Measurements from ENCODE around the gene BAIAP2L2. TPM values are rescaled to one million over a fixed set of nuclear protein-coding genes. Genes with fewer than 3 reads are reported as not detected.
"Not testable (repeated sequence)": the region's sequence is repeated elsewhere in the genome, so short reads cannot be mapped to it uniquely, and the experiment has no call there.

The BAIAP2L2 gene
- total and polyA plus RNA-seq, 3 donors from 2014 or later: 6.6 to 10.0 (median 8.8) TPM

- no peak overlapping the region for H3K27ac ChIP-seq
- WGBS, 2 donors: 75 to 88% methylated on average over 5 of the region's 5 CpGs
- intact Hi-C loops (cut with DNase I; ENCODE audit: low total_unique reads): no loop called here
- H3K4me3 ChIP-seq: no peak overlapping the region
- TF ChIP-seq POLR2A (IDR thresholded peaks at IDR 0.05) (no peak), CTCF (IDR thresholded peaks at IDR 0.05) (no peak)
- no peaks in the 10 kb centered on the region for H3K27me3 ChIP-seq
- no peaks in the 10 kb centered on the region for H3K4me1 ChIP-seq
- H3K9me3 ChIP-seq: no peaks in the 10 kb centered on the region
- H3K36me3 ChIP-seq (ENCODE audit: low read depth, missing control alignments): no peaks in the 10 kb centered on the region
- DNase-seq: no peak
These were observed 37.8 kb upstream of the BAIAP2L2 start for GRCh38 chr22:38148245-38148644.

DNA sequence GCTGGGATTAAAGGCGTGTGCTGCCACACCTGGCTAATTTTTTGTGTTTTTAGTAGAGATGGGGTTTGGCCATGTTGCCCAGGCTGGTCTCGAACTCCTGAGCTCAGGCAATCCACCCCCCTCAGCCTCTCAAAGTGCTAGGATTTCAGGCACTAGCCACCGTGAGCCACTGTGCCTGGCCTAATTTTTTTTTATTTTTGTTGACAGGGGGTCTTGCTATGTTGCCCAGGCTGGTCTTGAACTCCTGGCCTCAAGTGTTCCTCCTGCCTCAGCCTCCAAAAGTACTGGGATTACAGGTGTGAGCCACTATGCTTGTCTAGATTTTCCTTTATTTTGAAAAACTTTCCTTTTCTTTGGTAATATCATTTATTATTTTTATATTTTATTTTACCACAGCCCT, 35.7 kb upstream of the BAIAP2L2 start:
- H3K27ac ChIP-seq; H3K36me3 ChIP-seq (ENCODE audit: low read depth, missing control alignments); H3K4me1 ChIP-seq; intact Hi-C loops (cut with DNase I; ENCODE audit: low total_unique reads); H3K27me3 ChIP-seq; H3K9me3 ChIP-seq; DNase-seq; H3K4me3 ChIP-seq: not testable (repeated sequence)
- 93 to 97% methylated on average over 3 of the region's 3 CpGs for WGBS, 2 donors

DNA sequence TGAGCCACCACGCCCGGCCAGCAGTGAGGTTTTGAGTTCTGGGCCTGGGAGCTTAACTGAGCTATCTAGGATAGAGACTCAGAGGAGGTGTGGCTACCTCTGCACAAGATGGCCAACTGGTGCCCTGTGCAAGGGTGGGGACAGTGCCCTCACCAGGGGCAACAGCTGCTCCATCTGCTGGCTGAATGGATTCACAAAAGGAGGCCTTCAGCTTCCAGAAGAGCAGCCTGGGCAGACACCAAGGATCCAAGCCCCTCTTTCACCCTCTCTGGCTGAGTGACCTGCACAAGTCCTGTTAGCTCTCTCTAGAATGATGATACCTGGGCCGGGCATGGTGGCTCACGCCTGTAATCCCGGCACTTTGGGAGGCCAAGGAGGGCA, 33.5 kb upstream of the BAIAP2L2 start:
- Histone ChIP-seq H3K36me3 (ENCODE audit: low read depth, missing control alignments) (no peaks in the 10 kb centered on the region), H3K4me3 (no peak overlapping the region), H3K4me1 (no peaks in the 10 kb centered on the region), H3K27me3 (no peaks in the 10 kb centered on the region), H3K27ac (no peak overlapping the region), H3K9me3 (no peaks in the 10 kb centered on the region)
- intact Hi-C loops (cut with DNase I; ENCODE audit: low total_unique reads): no loop called here
- WGBS, 2 donors: 93 to 98% methylated on average over 2 to 5 of the region's 5 CpGs
- no peak for DNase-seq
- no peak for TF ChIP-seq CTCF (IDR thresholded peaks at IDR 0.05)
- TF ChIP-seq POLR2A (IDR thresholded peaks at IDR 0.05): no peak

DNA sequence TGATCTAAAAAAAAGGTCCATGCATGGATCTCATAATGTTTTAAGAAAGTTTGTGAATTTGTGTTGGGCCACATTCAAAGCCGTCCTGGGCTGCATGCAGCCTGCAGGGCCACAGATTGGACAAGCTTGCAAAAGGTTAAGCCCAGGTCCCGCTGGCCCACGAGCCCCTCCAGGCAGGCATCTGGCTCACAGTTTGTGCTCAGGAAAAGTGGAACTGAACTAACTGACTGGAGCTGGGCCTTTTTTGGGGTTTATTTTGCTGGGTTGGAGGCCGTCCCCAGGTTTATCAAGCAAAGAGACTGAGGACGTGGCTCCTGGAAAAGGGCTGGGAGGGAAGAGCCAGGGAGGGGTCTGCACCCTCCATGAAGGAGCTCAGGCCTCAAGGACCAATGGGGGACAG, 32.1 kb upstream of the BAIAP2L2 start:
- no peaks in the 10 kb centered on the region for H3K36me3 ChIP-seq (ENCODE audit: low read depth, missing control alignments)
- WGBS, 2 donors: 87 to 100% methylated on average over 5 of the region's 5 CpGs
- no peaks in the 10 kb centered on the region for H3K4me1 ChIP-seq
- no peak overlapping the region for H3K4me3 ChIP-seq
- H3K9me3 ChIP-seq: no peaks in the 10 kb centered on the region
- no peaks in the 10 kb centered on the region for H3K27me3 ChIP-seq
- no peak overlapping the region for H3K27ac ChIP-seq
- intact Hi-C loops (cut with DNase I; ENCODE audit: low total_unique reads): no loop called here
- DNase-seq: no peak
- TF ChIP-seq POLR2A (IDR thresholded peaks at IDR 0.05): no peak
- TF ChIP-seq CTCF (IDR thresholded peaks at IDR 0.05): no peak

DNA sequence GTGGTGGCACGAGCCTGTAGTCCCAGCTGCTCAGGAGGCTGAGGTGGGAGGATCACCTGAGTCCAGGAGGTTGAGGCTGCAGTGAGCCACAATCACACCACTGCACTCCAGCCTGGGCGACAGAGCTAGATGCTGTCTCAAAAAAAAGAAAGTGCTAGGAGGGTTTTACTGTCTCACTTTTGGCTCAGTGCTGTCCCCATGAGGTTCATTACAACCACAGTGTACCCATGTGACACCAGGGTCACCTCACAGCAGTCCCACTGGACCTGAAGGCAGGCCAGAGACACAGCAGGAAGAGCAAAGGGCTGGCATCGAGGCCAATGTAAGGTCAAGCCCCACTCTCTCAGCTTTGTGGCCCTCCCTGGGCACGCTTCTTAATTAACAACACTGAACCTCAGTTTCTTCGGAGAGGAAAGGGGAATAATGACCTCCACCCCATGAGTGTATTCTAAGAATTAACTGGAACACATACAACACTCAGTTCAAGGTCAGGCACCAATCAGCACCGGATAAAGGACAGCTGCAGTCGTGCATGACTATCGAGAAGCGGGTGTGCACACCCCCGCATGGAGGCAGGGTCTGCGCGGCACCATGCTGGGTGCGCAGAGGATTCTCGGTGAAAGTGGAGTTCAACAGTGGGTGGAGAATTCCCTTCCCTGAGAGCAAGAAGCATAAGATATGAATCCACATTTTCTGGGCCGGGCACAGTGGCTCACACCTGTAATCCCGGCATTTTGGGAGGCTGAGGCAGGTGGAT, 30.9 kb upstream of the BAIAP2L2 start:
- 79 to 80% methylated on average over 13 to 16 of the region's 16 CpGs for WGBS, 2 donors
- no peaks in the 10 kb centered on the region for H3K9me3 ChIP-seq
- H3K4me1 ChIP-seq: no peaks in the 10 kb centered on the region
- no peak for TF ChIP-seq POLR2A (IDR thresholded peaks at IDR 0.05)
- no peak for TF ChIP-seq CTCF (IDR thresholded peaks at IDR 0.05)
- no peak overlapping the region for H3K4me3 ChIP-seq
- intact Hi-C loops (cut with DNase I; ENCODE audit: low total_unique reads): no loop called here
- DNase-seq: no peak
- H3K27me3 ChIP-seq: no peaks in the 10 kb centered on the region
- no peaks in the 10 kb centered on the region for H3K36me3 ChIP-seq (ENCODE audit: low read depth, missing control alignments)
- H3K27ac ChIP-seq: no peak overlapping the region

Data from testis (tissue), 3 donors.